ENCODE results near the gene FAM193B.

DNA sequence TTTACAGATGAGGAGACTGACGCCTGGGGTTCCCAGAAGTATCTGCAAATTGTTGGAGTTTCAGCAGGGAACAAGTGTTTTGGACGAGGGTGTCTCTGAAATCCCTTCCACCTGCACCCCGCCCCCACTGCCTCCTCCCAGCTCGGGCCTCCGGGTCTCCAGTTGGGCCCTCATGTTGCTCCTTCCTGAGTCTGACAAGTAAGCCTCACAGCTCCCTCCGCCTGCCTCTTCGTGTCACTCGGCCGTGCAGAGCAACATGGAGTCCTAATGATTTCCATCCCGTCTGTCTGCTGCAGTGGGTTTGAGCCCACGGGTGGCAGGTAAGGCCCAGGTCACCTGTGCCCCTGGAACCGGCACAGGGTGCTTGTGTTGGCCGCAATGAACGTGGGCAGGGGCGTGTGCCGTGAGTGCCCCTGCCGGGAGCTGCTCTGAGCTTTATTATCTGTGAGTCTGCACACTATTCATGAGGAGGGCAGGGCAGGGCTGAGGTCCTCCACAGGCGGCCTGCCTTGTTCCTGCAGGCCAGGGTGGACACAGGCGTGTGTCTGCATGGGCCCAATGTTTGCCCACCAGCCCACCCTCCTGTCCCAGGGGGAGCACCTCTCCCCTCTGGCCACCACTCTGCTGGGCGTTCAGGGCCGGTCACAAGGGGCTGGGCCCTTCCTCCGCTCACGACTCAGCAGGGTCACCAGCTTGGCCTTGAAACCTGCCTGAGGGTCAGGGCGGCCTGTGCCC, 50.8 kb downstream of the FAM193B start:
- no peak for TF ChIP-seq POLR2A (IDR thresholded peaks at IDR 0.05)
- TF ChIP-seq, protein P1, sequence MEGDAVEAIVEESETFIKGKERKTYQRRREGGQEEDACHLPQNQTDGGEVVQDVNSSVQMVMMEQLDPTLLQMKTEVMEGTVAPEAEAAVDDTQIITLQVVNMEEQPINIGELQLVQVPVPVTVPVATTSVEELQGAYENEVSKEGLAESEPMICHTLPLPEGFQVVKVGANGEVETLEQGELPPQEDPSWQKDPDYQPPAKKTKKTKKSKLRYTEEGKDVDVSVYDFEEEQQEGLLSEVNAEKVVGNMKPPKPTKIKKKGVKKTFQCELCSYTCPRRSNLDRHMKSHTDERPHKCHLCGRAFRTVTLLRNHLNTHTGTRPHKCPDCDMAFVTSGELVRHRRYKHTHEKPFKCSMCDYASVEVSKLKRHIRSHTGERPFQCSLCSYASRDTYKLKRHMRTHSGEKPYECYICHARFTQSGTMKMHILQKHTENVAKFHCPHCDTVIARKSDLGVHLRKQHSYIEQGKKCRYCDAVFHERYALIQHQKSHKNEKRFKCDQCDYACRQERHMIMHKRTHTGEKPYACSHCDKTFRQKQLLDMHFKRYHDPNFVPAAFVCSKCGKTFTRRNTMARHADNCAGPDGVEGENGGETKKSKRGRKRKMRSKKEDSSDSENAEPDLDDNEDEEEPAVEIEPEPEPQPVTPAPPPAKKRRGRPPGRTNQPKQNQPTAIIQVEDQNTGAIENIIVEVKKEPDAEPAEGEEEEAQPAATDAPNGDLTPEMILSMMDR (IDR thresholded peaks at IDR 0.05), result no peak

Data from Peyer's patch (tissue), 4 donors.